ENCODE data around the gene ZNF444.
"Not testable (repeated sequence)": the region's sequence is repeated elsewhere in the genome, so short reads cannot be mapped to it uniquely, and the experiment has no call there.

The ZNF444 gene

GRCh38 chr19:56175861-56176307 is 34.8 kb downstream of the ZNF444 start, which contains the start of gene GALP:
GALP (plus strand) TSS chr19:56176008; CDS start chr19:56177109, 1,101 bp downstream.
- not testable (repeated sequence) for FAIRE-seq; DNase-seq (ENCODE audit: low spot score)

GRCh38 chr19:56176310-56176709 is 35.2 kb downstream of the ZNF444 start:
- not testable (repeated sequence) for DNase-seq (ENCODE audit: low spot score); FAIRE-seq

GRCh38 chr19:56176881-56177280 is 35.8 kb downstream of the ZNF444 start:
- no peak for FAIRE-seq
- no peak for DNase-seq (ENCODE audit: low spot score)

- no peak for FAIRE-seq
- DNase-seq (ENCODE audit: low spot score), result no peak
Observed at GRCh38 chr19:56177564-56178243, 36.6 kb downstream of the ZNF444 start.

GRCh38 chr19:56189785-56190184 is 48.7 kb downstream of the ZNF444 start:
- FAIRE-seq, result no peak

GRCh38 chr19:56191115-56191514 is 50.0 kb downstream of the ZNF444 start:
- no peak for DNase-seq (ENCODE audit: low spot score)
- FAIRE-seq, result no peak

More at GRCh38 chr19:56189785-56190184, 48.7 kb downstream of the ZNF444 start:
- no peak for DNase-seq (ENCODE audit: low spot score)

GRCh38 chr19:56191711-56192110 is 50.6 kb downstream of the ZNF444 start:
- DNase-seq (ENCODE audit: low spot score) (no peak), FAIRE-seq (no peak)

GRCh38 chr19:56193981-56194640 is 53.0 kb downstream of the ZNF444 start:
- DNase-seq (ENCODE audit: low spot score), result no peak
- no peak for FAIRE-seq

- FAIRE-seq; DNase-seq (ENCODE audit: low spot score): not testable (repeated sequence)
Observed at GRCh38 chr19:56197646-56198045, 56.6 kb downstream of the ZNF444 start, which contains the start of gene ZSCAN5B. ZSCAN5B (minus strand) TSS chr19:56197783; CDS start chr19:56193052, 4,731 bp downstream.

- no peak for FAIRE-seq
- DNase-seq (ENCODE audit: low spot score), result no peak
Observed at GRCh38 chr19:56199687-56200086, 58.6 kb downstream of the ZNF444 start.

- FAIRE-seq, result no peak
- no peak for DNase-seq (ENCODE audit: low spot score)
Observed at GRCh38 chr19:56201973-56202372, 60.9 kb downstream of the ZNF444 start, which contains the start of gene ZSCAN5C. ZSCAN5C (plus strand) TSS chr19:56202273; CDS start chr19:56205914, 3,641 bp downstream.

GRCh38 chr19:56207581-56207980 is 66.5 kb downstream of the ZNF444 start:
- not testable (repeated sequence) for FAIRE-seq; DNase-seq (ENCODE audit: low spot score)

- peak; percentile 22 for DNase-seq (ENCODE audit: low spot score)
- no peak for FAIRE-seq
Observed at GRCh38 chr19:56209091-56209490, 68.0 kb downstream of the ZNF444 start.

- DNase-seq (ENCODE audit: low spot score); FAIRE-seq: not testable (repeated sequence)
Observed at GRCh38 chr19:56210036-56210435, 68.9 kb downstream of the ZNF444 start.

All from urothelium cell line (cell line).